A673 (cell line): ENCODE results near the gene CACNA2D4. TPM values are rescaled to one million over a fixed set of nuclear protein-coding genes. Genes with fewer than 3 reads are reported as not detected.

ENCODE experiments used
- BruUV-seq: library from RNA; stranded (reverse); fragments of 400-500 nt; replicated peaks from 2 replicates; lab custom pipeline; 2021; lab: Mats Ljungman, UMichigan
- CTCF ChIA-PET: fragments of 300-600 bp; sonication (Branson Sonifier 250); formaldehyde crosslinking; loops from one replicate; lab custom pipeline; 2022; ENCODE audit warnings: antibody characterized with exemption; lab: Charles Lee
- POLR2A ChIA-PET: fragments of 300-600 bp; sonication (Branson Sonifier 250); formaldehyde crosslinking; loops from one replicate; lab custom pipeline; 2022; ENCODE audit warnings: antibody characterized with exemption; ENCODE audit not compliant: low non-redundant PET; lab: Charles Lee
- DNase-seq: peaks from one replicate; pipeline ENCODE4 v3.0.0-alpha.2; 2015; ENCODE audit warnings: low spot score
- H3K27ac ChIP-seq: fragments of 200-600 bp; sonication (generic); 2 replicates; pipeline ENCODE4 v1.5.1; 2016; ENCODE audit warnings: mixed run types, low read depth, mild to moderate bottlenecking, mixed read lengths, antibody characterized with exemption, low read length; ENCODE audit not compliant: poor library complexity, severe bottlenecking
- H3K27me3 ChIP-seq: fragments of 200-600 bp; sonication (generic); replicated peaks from 2 replicates; pipeline ENCODE4 v1.6.1; 2017; ENCODE audit warnings: mixed run types, low read depth, mild to moderate bottlenecking, mixed read lengths, antibody characterized with exemption, low read length; ENCODE audit not compliant: insufficient read depth, poor library complexity
- H3K36me3 ChIP-seq: fragments of 200-600 bp; sonication (generic); 2 replicates; pipeline ENCODE4 v1.6.1; 2016; ENCODE audit warnings: mixed run types, mild to moderate bottlenecking, mixed read lengths, antibody characterized with exemption, low read length; ENCODE audit not compliant: insufficient read depth, poor library complexity, severe bottlenecking
- H3K4me1 ChIP-seq: fragments of 200-600 bp; sonication (generic); 2 replicates; pipeline ENCODE4 v1.6.1; 2017; ENCODE audit warnings: mixed run types, mild to moderate bottlenecking, mixed read lengths, antibody characterized with exemption, low read length; ENCODE audit not compliant: insufficient read depth, poor library complexity, severe bottlenecking
- H3K4me3 ChIP-seq: fragments of 200-600 bp; sonication (generic); 2 replicates; pipeline ENCODE4 v1.5.1; 2016; ENCODE audit warnings: low read depth, mixed run types, mild to moderate bottlenecking, mixed read lengths, low read length; ENCODE audit not compliant: poor library complexity, severe bottlenecking
- H3K9me3 ChIP-seq: fragments of 200-600 bp; sonication (generic); 2 replicates; pipeline ENCODE4 v1.6.1; 2016; ENCODE audit warnings: mixed run types, low read depth, mild to moderate bottlenecking, mixed read lengths, antibody characterized with exemption, low read length; ENCODE audit not compliant: poor library complexity, severe bottlenecking
- EZH2 ChIP-seq: fragments of 200-600 bp; sonication (generic); IDR thresholded peaks from 2 replicates; pipeline ENCODE4 v1.6.1; 2017; ENCODE audit warnings: borderline replicate concordance, low read depth, mild to moderate bottlenecking, mixed read lengths, antibody characterized with exemption, low read length; ENCODE audit not compliant: poor library complexity, severe bottlenecking
- intact Hi-C: fragments of 100-400 bp; cut with micrococcal nuclease; formaldehyde crosslinking; loops from one replicate; pipeline ENCODE4 v1.10.0; 2022; ENCODE audit not compliant: unreplicated experiment
- total RNA-seq: library from RNA; stranded (reverse); gene quantifications from 2 replicates; pipeline ENCODE4 v1.2.3, GENCODE V29; 2021
- TF ChIP-seq, protein P1 (sequence below): fragments of 300-800, 200-600 bp; sonication (generic); conservative IDR thresholded peaks from 2 replicates; pipeline ENCODE4 v1.5.1; 2017; ENCODE audit warnings: low read depth, mild to moderate bottlenecking, antibody characterized with exemption, low read length, moderate library complexity, mixed read lengths

CACNA2D4 gene
- total RNA-seq, 1 experiment from 2014 or later = 0.41 TPM

DNA sequence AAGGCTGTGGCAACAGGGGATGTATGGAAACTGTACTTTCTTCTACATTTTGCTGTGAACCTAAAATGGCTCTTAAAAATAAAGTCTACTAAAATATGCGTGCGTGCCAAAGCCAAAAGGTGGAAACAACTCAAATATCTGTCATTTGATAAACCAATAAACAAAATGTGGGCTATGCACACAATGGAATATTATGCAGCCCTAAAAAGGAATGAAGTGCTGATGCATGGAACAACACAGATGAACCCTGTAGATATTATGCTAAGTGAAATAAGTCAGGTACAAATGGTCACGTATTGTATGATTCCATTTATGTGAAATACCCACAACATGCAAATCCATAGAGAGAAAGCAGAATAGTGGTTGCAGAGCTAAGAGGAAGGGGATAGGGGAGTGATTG, 8.0 kb downstream of the CACNA2D4 start:
- no peak for DNase-seq
- intact Hi-C loops = no loop called here
- Histone ChIP-seq H3K9me3 (no peaks in the 10 kb centered on the region), H3K36me3 (no peaks in the 10 kb centered on the region), H3K4me1 (no peaks in the 10 kb centered on the region), H3K4me3 (no peak overlapping the region), H3K27ac (no peak overlapping the region), H3K27me3 (no peaks in the 10 kb centered on the region)
- POLR2A ChIA-PET = no interaction called here
- CTCF ChIA-PET = no interaction called here
- BruUV-seq = no TSS peak
- TF ChIP-seq, protein P1, sequence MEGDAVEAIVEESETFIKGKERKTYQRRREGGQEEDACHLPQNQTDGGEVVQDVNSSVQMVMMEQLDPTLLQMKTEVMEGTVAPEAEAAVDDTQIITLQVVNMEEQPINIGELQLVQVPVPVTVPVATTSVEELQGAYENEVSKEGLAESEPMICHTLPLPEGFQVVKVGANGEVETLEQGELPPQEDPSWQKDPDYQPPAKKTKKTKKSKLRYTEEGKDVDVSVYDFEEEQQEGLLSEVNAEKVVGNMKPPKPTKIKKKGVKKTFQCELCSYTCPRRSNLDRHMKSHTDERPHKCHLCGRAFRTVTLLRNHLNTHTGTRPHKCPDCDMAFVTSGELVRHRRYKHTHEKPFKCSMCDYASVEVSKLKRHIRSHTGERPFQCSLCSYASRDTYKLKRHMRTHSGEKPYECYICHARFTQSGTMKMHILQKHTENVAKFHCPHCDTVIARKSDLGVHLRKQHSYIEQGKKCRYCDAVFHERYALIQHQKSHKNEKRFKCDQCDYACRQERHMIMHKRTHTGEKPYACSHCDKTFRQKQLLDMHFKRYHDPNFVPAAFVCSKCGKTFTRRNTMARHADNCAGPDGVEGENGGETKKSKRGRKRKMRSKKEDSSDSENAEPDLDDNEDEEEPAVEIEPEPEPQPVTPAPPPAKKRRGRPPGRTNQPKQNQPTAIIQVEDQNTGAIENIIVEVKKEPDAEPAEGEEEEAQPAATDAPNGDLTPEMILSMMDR = no peak
- TF ChIP-seq EZH2 = no peak

DNA sequence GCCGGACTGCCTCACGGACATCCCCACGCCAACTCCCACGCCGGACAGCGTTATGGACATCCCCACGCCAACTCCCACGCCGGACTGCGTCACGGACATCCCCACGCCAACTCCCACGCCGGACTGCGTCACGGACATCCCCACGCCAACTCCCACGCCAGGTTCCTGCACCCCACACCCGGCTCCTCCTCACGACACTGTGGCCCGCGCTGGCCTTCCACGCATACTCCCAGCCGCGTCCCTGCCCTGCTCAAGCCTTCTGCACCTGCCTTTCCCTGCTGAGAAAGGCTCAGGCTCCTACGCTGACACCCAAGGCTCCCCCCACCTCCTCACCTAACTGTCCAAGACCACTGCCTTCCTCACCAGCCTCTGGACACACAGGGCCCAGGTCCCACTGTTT, 9.7 kb downstream of the CACNA2D4 start:
- ChIA-PET POLR2A (no interaction called here), CTCF (no interaction called here)

DNA sequence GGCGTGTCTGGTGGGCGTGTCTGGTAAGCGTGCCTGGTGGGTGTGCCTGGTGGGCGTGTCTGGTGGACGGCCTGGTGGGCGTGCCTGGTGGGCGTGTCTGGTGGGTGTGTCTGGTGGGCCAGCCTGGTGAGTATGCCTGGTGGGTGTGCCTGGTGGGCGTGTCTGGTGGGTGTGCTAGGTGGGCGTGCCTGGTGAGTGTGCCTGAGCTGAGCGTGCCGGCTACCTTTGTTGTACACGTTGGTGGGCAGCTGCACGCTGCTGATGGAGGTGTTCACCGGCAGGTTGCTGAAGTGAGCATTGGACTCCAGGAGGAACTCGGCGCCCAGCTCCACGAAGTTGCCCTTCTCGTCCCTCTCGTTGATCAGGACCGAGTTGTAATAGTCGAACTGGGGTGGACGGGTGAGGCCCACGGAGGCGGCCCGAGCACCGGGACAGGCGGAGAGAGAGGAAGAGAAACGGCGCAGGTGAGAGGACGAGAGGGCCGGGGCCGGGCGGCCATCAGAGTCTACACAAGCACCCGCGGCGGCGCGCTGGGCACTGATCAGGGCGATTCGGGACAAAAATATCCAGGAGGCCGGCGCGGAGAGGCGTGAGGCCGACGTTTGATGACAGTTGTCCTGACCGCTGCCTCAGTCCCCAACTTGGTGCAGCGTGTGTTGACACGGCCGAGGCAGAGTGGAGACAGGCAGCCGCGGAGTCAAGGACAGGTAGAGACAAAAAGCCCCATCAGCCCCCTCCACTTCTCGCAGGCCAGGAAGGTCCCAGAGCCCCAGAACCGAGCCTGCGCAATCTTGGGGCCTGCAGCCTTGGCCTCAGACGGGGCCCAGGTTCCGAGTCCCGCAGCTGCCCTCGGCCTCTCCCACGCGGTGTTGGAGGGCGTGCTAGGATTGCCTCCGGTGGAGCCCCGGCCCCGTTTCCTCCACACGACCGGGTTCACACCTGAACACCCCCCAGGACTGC, 10.5 kb downstream of the CACNA2D4 start:
- H3K27me3 ChIP-seq = no peaks in the 10 kb centered on the region
- POLR2A ChIA-PET = no interaction called here
- DNase-seq = peak; percentile 32
- no peak overlapping the region for H3K4me3 ChIP-seq
- no peaks in the 10 kb centered on the region for H3K36me3 ChIP-seq
- peaks cover 11% of the 10 kb centered on the region for H3K9me3 ChIP-seq
- no TSS peak for BruUV-seq
- CTCF ChIA-PET = no interaction called here
- no peak for TF ChIP-seq EZH2
- TF ChIP-seq, protein P1 = no peak
- no peaks in the 10 kb centered on the region for H3K4me1 ChIP-seq
- intact Hi-C loops = no loop called here
- no peak overlapping the region for H3K27ac ChIP-seq

More for the DNA sequence above, 9.7 kb downstream of the CACNA2D4 start:
- TF ChIP-seq EZH2 = no peak
- TF ChIP-seq, protein P1 = no peak
- no peak for DNase-seq
- H3K27me3 ChIP-seq = no peaks in the 10 kb centered on the region
- intact Hi-C loops = no loop called here
- peaks cover 8% of the 10 kb centered on the region for H3K9me3 ChIP-seq
- H3K27ac ChIP-seq = no peak overlapping the region
- no peaks in the 10 kb centered on the region for H3K36me3 ChIP-seq
- H3K4me1 ChIP-seq = no peaks in the 10 kb centered on the region
- H3K4me3 ChIP-seq = no peak overlapping the region
- BruUV-seq = no TSS peak
